ENCODE data around the gene MAML3. TPM values are rescaled to one million over a fixed set of nuclear protein-coding genes. Genes with fewer than 3 reads are reported as not detected.

MAML3 gene
- total RNA-seq, 1 donor = 0.72 TPM

DNA sequence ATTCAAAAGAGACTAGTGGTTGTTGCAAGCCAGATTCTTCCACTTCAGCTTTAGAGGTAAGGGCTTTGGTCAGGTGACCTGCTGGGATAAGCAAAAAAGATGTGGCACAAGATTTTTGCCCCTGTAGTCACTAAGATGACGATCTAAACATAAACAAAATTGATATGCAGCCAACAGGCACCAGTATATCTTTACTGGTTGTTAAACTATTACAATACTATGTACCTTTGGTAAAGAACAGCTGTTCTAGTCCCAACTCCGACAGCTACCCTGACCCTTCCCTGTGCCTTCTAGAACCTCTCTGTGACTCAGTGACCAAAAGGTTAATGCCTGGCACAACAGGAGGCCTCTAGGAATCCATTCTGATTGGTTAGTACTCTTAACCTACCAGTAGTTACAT lies 428.7 kb downstream of the MAML3 start:
- DNase-seq (ENCODE audit: insufficient read length, low spot score, missing footprints) = no peak
- Histone ChIP-seq H4K20me1 (ENCODE audit: insufficient read depth, low read length) (no peaks in the 10 kb centered on the region), H3K4me3 (ENCODE audit: insufficient read depth, low read length) (no peak overlapping the region), H3K4me2 (ENCODE audit: insufficient read depth, low read length) (no peak overlapping the region), H3K36me3 (ENCODE audit: insufficient read depth, low read length) (no peaks in the 10 kb centered on the region), H2AFZ (ENCODE audit: low read length) (no peak overlapping the region), H3K4me1 (ENCODE audit: insufficient read depth, low read length) (no peaks in the 10 kb centered on the region), H3K27me3 (ENCODE audit: insufficient read depth, low read length) (no peaks in the 10 kb centered on the region), H3K27ac (ENCODE audit: low read depth, low read length) (no peak overlapping the region), H3K79me2 (ENCODE audit: insufficient read depth, low read length) (no peaks in the 10 kb centered on the region), H3K9me3 (ENCODE audit: low read depth, low read length) (no peaks in the 10 kb centered on the region)
- TF ChIP-seq, protein P1, sequence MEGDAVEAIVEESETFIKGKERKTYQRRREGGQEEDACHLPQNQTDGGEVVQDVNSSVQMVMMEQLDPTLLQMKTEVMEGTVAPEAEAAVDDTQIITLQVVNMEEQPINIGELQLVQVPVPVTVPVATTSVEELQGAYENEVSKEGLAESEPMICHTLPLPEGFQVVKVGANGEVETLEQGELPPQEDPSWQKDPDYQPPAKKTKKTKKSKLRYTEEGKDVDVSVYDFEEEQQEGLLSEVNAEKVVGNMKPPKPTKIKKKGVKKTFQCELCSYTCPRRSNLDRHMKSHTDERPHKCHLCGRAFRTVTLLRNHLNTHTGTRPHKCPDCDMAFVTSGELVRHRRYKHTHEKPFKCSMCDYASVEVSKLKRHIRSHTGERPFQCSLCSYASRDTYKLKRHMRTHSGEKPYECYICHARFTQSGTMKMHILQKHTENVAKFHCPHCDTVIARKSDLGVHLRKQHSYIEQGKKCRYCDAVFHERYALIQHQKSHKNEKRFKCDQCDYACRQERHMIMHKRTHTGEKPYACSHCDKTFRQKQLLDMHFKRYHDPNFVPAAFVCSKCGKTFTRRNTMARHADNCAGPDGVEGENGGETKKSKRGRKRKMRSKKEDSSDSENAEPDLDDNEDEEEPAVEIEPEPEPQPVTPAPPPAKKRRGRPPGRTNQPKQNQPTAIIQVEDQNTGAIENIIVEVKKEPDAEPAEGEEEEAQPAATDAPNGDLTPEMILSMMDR (IDR thresholded peaks at IDR 0.05; ENCODE audit: extremely low read depth, low read depth, low read length) = no peak

DNA sequence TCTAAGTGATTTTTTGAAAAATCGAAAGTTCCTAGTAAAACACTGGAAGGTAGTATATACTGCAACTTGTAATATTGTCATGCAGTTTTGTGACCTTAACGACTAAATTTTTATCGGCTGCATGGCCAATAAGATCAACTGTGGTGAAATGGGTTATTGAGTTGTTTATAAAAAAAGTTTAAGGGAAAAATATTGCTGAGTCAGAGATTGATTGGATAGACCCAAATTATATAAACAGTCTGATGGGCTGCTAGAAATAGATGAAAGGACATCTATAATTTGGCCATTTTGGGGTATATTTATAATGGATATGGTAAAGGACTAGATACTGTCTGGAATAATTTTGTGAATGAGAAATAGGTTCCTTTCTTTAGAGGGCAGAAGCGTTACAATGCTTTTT lies 432.2 kb downstream of the MAML3 start:
- Histone ChIP-seq H3K4me2 (ENCODE audit: insufficient read depth, low read length) (no peak overlapping the region), H3K27ac (ENCODE audit: low read depth, low read length) (no peak overlapping the region), H3K27me3 (ENCODE audit: insufficient read depth, low read length) (no peaks in the 10 kb centered on the region), H3K9me3 (ENCODE audit: low read depth, low read length) (no peaks in the 10 kb centered on the region), H4K20me1 (ENCODE audit: insufficient read depth, low read length) (no peaks in the 10 kb centered on the region), H3K79me2 (ENCODE audit: insufficient read depth, low read length) (no peaks in the 10 kb centered on the region), H2AFZ (ENCODE audit: low read length) (no peak overlapping the region), H3K36me3 (ENCODE audit: insufficient read depth, low read length) (no peaks in the 10 kb centered on the region), H3K4me3 (ENCODE audit: insufficient read depth, low read length) (no peak overlapping the region), H3K4me1 (ENCODE audit: insufficient read depth, low read length) (no peaks in the 10 kb centered on the region)
- DNase-seq (ENCODE audit: insufficient read length, low spot score, missing footprints) = no peak
- TF ChIP-seq, protein P1 (IDR thresholded peaks at IDR 0.05; ENCODE audit: extremely low read depth, low read depth, low read length) = no peak

DNA sequence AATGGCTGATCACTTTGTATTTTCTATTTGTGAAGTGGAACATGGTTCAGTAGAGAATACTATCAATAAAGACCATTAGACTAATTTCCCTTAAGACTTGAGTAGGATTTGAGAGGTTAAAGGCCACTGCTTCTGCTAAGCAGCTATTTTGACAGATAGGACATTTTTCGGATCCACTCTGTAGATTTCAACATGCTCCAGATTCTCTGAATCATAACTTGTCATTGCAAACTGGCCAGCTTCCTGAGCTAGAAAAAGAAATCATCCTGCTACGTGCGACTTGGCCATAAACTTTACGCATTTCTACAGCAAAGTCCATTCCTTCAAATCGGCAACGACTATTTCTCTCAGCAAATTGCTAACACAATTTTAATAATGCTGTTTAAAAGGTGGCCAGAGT lies 433.2 kb downstream of the MAML3 start:
- Histone ChIP-seq H3K36me3 (ENCODE audit: insufficient read depth, low read length) (no peaks in the 10 kb centered on the region), H3K9me3 (ENCODE audit: low read depth, low read length) (no peaks in the 10 kb centered on the region), H2AFZ (ENCODE audit: low read length) (no peak overlapping the region), H3K4me1 (ENCODE audit: insufficient read depth, low read length) (no peaks in the 10 kb centered on the region), H4K20me1 (ENCODE audit: insufficient read depth, low read length) (no peaks in the 10 kb centered on the region), H3K4me3 (ENCODE audit: insufficient read depth, low read length) (no peak overlapping the region), H3K79me2 (ENCODE audit: insufficient read depth, low read length) (no peaks in the 10 kb centered on the region), H3K27me3 (ENCODE audit: insufficient read depth, low read length) (no peaks in the 10 kb centered on the region), H3K4me2 (ENCODE audit: insufficient read depth, low read length) (no peak overlapping the region), H3K27ac (ENCODE audit: low read depth, low read length) (no peak overlapping the region)
- TF ChIP-seq, protein P1 (IDR thresholded peaks at IDR 0.05; ENCODE audit: extremely low read depth, low read depth, low read length) = no peak
- DNase-seq (ENCODE audit: insufficient read length, low spot score, missing footprints) = no peak

DNA sequence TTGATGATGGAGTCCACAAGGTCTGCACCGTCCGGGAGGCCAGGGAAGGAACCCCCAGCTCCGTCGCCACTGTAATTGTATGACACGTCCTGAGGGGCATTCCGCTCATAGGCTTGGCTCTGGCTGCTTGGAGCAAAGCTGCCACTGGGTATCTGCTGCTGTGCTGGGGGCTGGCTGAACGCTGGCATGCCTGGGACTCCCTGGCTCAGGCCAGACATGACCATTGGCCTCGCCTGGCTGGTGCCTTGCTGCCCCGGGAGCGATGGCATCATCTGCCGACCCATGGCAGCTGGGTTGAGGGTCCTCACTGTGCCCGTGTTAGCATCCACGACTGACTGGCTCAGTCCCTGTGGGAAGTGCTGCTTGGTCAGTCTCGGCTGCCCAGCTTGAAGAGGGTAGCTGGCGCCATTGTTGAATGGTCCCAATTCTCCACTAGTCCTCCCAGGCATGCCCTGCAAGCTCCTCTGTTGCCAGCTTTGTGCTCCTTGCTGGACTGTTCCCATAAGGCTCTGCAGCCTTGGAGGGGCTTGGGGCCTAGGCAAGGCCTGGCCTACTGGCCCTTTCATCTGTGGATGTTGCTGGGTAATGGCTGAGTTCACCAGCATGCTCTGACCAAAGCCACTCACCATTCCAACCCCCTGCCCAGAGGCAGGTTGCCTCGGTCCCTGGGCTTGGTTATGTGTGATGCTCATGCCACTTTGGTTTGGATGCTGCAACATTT lies 434.4 kb downstream of the MAML3 start:
- Histone ChIP-seq H3K4me2 (ENCODE audit: insufficient read depth, low read length) (no peak overlapping the region), H3K27me3 (ENCODE audit: insufficient read depth, low read length) (no peaks in the 10 kb centered on the region), H3K36me3 (ENCODE audit: insufficient read depth, low read length) (no peaks in the 10 kb centered on the region), H3K9me3 (ENCODE audit: low read depth, low read length) (no peaks in the 10 kb centered on the region), H3K27ac (ENCODE audit: low read depth, low read length) (no peak overlapping the region), H3K4me1 (ENCODE audit: insufficient read depth, low read length) (no peaks in the 10 kb centered on the region), H4K20me1 (ENCODE audit: insufficient read depth, low read length) (no peaks in the 10 kb centered on the region), H3K79me2 (ENCODE audit: insufficient read depth, low read length) (no peaks in the 10 kb centered on the region), H2AFZ (ENCODE audit: low read length) (no peak overlapping the region), H3K4me3 (ENCODE audit: insufficient read depth, low read length) (no peak overlapping the region)
- no peak for DNase-seq (ENCODE audit: insufficient read length, low spot score, missing footprints)
- TF ChIP-seq, protein P1 (IDR thresholded peaks at IDR 0.05; ENCODE audit: extremely low read depth, low read depth, low read length) = no peak

Measured in osteoblast (primary cell).